Ishikawa (cell line): ENCODE data around the gene HAGH.

Experiments used
- CEBPB ChIP-seq: IDR thresholded peaks from 2 replicates; pipeline ENCODE4 v1.6.1; 2012
- CREB1 ChIP-seq: IDR thresholded peaks from 2 replicates; pipeline ENCODE4 v1.6.1; 2012; ENCODE audit warnings: low read depth
- EGR1 ChIP-seq: IDR thresholded peaks from 2 replicates; pipeline ENCODE4 v1.6.1; 2012
- EP300 ChIP-seq: IDR thresholded peaks from 2 replicates; pipeline ENCODE4 v1.6.1; 2012; ENCODE audit warnings: borderline replicate concordance
- FOXM1 ChIP-seq: IDR thresholded peaks from 2 replicates; pipeline ENCODE4 v1.6.1; 2012; ENCODE audit warnings: low read depth, borderline replicate concordance
- NFIC ChIP-seq: IDR thresholded peaks from 2 replicates; pipeline ENCODE4 v1.6.1; 2012
- RAD21 ChIP-seq: IDR thresholded peaks from 2 replicates; pipeline ENCODE4 v1.6.1; 2012; ENCODE audit warnings: low read depth
- TAF1 ChIP-seq: IDR thresholded peaks from 2 replicates; pipeline ENCODE4 v1.6.1; 2012; ENCODE audit warnings: low read depth, mild to moderate bottlenecking
- TCF12 ChIP-seq: IDR thresholded peaks from 2 replicates; pipeline ENCODE4 v1.6.1; 2012; ENCODE audit warnings: low read depth
- TEAD4 ChIP-seq: IDR thresholded peaks from 2 replicates; pipeline ENCODE4 v1.6.1; 2012
- YY1 ChIP-seq: IDR thresholded peaks from 2 replicates; pipeline ENCODE4 v1.6.1; 2012; ENCODE audit warnings: low read depth
- ZBTB7A ChIP-seq: IDR thresholded peaks from 2 replicates; pipeline ENCODE4 v1.6.1; 2012; ENCODE audit warnings: low read depth
- TF ChIP-seq, protein P1 (sequence below): IDR thresholded peaks from 2 replicates; pipeline ENCODE4 v1.6.1; 2012
- TF ChIP-seq, protein P2 (sequence below): IDR thresholded peaks from 2 replicates; pipeline ENCODE4 v1.6.1; 2012
- TF ChIP-seq, protein P3 (sequence below): IDR thresholded peaks from 2 replicates; pipeline ENCODE4 v1.6.1; 2012; ENCODE audit warnings: low read depth, mild to moderate bottlenecking

HAGH gene

DNA sequence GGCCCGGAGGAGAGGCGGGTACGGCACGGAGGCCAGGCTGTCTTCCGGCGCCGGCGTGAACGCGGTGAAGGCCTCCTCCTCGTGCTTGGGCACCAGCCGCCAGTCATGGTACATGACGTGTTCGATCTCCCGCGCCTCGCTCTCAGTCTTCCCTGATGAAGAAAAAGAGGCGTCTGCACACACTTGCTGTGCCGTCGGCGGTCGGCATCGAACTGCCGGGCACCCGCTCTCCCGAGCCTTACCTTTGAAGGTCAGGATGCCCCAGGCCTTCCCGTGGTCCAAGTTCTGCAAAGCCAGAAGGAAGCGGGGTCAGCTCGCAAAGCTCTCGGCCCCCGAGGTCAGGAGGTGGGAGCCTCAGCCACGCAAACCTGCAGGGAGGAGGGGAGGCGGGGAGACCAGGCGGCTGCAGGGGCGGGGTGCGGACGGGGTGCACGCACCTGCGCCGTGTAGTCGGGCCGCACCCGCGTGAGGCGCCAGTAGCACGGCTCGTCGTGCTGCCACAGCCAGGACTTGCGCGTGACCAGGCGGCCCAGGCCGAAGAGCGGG is 54.2 kb downstream of the HAGH start, which contains the start of gene EME2:
TSS of gene EME2 (plus strand) at position 449 of the 546 bp plus-strand sequence. CDS start 418 bp downstream, outside the sequence.
- TF ChIP-seq CREB1, result no peak
- TF ChIP-seq TCF12, result no peak
- no peak for TF ChIP-seq EGR1
- no peak for TF ChIP-seq NFIC
- TF ChIP-seq CEBPB, result no peak
- TF ChIP-seq FOXM1, result no peak
- TF ChIP-seq, protein P1, sequence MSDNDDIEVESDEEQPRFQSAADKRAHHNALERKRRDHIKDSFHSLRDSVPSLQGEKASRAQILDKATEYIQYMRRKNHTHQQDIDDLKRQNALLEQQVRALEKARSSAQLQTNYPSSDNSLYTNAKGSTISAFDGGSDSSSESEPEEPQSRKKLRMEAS, result no peak
- no peak for TF ChIP-seq TEAD4
- no peak for TF ChIP-seq ZBTB7A
- TF ChIP-seq, protein P2, sequence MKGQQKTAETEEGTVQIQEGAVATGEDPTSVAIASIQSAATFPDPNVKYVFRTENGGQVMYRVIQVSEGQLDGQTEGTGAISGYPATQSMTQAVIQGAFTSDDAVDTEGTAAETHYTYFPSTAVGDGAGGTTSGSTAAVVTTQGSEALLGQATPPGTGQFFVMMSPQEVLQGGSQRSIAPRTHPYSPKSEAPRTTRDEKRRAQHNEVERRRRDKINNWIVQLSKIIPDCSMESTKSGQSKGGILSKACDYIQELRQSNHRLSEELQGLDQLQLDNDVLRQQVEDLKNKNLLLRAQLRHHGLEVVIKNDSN, result no peak
- TF ChIP-seq EP300, result no peak

DNA sequence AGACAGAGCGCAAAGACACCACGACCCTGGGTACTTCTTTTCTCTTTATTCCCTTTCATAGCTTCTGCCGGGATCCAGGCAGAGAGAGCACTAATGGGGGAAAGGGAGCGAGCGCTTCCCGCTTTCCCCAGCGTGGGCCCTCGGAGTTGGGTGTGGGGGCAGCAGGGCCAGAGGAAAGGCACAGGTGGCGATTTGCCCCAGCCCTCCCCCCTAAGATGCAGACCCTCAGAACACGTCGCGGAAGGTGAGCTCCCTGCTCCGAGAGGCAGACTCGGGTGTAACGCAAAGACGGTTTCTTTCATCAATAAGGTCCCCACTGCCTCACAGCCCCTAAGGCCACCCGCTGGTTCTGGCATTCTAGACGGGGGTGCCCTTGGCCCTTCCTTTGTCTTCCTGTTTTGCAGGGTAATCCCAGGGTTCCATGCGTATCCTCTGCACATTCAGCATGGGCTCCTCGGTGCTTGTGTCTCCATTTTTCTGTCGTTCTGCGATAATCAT is 54.7 kb downstream of the HAGH start:
- TF ChIP-seq CEBPB (no peak), YY1 (0 out of 2 replicates have a peak, but pooled peaks have one; percentile 24)

DNA sequence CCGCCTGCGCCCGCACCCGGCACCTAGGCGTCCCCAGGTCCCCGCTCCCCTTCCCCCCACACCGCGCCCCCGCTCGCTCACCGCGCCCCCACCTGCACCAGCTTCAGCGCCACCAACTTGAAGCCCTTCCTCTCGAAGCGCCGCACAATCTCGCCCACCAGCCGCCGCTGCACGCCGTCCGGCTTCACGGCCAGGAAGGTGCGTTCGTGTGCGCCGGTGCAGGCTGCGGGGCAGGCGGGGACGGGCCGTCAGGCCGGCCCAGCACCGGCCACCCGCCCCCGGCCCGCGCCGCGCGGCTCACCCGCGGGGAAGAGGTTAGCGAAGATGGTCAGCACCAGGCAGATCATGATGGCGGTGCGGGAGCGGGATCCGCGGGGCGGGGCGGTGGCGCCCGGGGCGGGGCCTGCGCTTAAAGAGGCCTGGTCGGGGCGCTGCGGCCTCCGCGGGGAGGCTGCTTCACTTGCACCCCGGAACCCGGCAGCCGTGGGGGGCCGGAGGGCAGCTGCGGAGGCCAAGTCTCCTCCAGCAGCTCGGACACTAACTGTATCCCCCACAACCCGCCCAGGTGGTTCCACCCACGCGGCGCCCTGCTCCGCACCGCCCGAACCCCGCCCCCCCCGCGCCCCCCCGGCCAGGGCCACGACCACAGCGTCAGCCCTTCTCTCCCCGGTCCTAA is 55.3 kb downstream of the HAGH start, which contains the start of gene NME3:
TSS of gene NME3 (minus strand) at position 356 of the 676 bp plus-strand sequence. CDS start at position 347, 9 bp downstream.
- peak; percentile 78 for TF ChIP-seq YY1
- TF ChIP-seq TAF1, result no peak
- no peak for TF ChIP-seq FOXM1
- TF ChIP-seq EGR1, result peak; percentile 75
- TF ChIP-seq TEAD4, result no peak

DNA sequence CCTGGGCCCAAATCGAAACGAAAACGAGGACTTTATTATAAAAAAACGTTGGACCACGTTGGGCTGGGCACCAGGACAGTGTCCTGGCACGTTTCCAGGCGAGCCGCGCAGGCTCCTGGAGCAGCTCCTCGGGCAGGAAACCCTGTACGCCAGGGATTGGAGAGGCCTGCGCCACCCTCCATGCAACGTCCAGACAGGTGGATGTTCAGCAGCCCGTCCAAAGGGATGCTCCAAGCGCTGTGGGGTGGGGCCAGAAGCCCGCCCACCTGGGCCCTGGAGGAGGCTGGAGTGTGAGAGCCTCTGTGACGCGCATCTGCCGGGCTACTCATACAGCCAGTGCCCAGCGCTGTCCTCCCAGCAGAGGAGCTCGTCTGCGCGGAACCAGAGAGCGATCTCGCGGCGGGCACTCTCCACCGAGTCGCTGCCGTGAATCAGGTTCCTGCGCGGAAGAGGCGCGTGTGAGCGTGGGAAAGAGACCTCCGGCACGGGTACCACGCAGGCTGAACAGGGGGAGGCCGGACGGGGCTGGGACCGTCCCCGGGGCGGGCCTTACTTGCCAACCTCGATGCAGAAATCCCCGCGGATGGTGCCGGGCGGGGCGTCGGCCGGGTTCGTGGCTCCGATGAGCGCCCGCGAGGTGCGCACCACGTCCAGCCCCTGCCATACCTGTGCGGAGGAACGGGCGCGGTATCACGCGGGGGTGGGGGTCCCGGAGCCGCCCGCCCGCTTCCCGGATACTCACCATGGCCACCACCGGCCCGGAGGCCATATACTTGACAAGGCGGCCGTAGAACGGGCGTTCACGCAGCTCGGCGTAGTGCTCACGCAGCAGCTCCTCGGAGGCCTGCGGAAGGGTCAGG is 56.1 kb downstream of the HAGH start:
- TF ChIP-seq EGR1, result no peak
- TF ChIP-seq YY1, result no peak
- no peak for TF ChIP-seq TAF1
- TF ChIP-seq EP300, result no peak
- no peak for TF ChIP-seq ZBTB7A
- no peak for TF ChIP-seq TCF12
- peak; percentile 58 for TF ChIP-seq NFIC

DNA sequence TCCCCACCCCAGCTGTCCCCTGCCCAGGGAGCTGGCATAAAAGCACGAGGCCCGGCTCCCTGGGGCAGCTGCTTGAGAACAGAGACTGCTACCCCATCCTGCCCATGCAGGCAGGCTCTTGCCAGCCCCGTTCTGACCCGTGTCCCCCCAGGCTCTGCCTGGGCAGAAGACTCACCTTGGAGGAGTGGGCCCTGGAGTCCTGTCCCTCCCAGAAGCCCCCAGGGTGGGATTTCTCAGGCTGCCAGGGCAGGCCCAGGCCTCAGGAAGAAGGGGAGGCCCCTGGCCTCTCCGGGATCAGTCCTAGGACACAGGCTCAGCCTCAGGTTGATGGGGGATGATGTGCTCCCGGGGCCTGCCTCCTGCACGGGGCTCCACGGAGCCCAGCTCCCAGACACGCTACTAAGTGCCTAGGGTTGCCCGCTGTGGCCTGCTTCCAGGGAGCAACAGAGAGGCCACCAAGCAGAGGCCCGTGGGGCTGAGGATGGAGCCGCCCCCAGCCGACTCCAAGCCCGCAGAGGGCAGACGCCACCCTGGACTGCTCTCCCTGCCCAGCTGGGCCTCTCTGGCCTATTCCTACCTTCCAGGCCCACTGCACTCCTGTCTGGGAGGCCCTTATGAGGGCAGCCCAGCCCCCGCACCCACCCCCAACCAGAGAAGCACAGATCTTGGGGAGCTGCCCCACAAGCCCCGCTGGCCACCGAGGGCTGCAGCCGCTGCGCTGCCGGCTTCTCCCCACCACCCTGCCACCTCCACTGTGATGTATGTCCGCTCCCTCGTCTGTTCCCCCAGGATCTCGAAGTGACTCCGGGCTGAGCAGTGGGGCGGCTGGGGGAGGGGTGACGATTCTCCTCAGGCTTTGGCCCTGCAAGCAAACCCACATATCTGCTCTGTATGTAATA is 57.0 kb downstream of the HAGH start:
- TF ChIP-seq TEAD4, result no peak
- TF ChIP-seq EP300, result no peak
- TF ChIP-seq EGR1, result no peak
- TF ChIP-seq RAD21, result no peak
- TF ChIP-seq TCF12, result no peak
- no peak for TF ChIP-seq YY1
- TF ChIP-seq NFIC, result no peak
- TF ChIP-seq CEBPB, result no peak
- TF ChIP-seq, protein P3, sequence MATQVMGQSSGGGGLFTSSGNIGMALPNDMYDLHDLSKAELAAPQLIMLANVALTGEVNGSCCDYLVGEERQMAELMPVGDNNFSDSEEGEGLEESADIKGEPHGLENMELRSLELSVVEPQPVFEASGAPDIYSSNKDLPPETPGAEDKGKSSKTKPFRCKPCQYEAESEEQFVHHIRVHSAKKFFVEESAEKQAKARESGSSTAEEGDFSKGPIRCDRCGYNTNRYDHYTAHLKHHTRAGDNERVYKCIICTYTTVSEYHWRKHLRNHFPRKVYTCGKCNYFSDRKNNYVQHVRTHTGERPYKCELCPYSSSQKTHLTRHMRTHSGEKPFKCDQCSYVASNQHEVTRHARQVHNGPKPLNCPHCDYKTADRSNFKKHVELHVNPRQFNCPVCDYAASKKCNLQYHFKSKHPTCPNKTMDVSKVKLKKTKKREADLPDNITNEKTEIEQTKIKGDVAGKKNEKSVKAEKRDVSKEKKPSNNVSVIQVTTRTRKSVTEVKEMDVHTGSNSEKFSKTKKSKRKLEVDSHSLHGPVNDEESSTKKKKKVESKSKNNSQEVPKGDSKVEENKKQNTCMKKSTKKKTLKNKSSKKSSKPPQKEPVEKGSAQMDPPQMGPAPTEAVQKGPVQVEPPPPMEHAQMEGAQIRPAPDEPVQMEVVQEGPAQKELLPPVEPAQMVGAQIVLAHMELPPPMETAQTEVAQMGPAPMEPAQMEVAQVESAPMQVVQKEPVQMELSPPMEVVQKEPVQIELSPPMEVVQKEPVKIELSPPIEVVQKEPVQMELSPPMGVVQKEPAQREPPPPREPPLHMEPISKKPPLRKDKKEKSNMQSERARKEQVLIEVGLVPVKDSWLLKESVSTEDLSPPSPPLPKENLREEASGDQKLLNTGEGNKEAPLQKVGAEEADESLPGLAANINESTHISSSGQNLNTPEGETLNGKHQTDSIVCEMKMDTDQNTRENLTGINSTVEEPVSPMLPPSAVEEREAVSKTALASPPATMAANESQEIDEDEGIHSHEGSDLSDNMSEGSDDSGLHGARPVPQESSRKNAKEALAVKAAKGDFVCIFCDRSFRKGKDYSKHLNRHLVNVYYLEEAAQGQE, result no peak
- no peak for TF ChIP-seq FOXM1
- no peak for TF ChIP-seq ZBTB7A
- TF ChIP-seq, protein P1, result no peak
- TF ChIP-seq TAF1, result no peak

DNA sequence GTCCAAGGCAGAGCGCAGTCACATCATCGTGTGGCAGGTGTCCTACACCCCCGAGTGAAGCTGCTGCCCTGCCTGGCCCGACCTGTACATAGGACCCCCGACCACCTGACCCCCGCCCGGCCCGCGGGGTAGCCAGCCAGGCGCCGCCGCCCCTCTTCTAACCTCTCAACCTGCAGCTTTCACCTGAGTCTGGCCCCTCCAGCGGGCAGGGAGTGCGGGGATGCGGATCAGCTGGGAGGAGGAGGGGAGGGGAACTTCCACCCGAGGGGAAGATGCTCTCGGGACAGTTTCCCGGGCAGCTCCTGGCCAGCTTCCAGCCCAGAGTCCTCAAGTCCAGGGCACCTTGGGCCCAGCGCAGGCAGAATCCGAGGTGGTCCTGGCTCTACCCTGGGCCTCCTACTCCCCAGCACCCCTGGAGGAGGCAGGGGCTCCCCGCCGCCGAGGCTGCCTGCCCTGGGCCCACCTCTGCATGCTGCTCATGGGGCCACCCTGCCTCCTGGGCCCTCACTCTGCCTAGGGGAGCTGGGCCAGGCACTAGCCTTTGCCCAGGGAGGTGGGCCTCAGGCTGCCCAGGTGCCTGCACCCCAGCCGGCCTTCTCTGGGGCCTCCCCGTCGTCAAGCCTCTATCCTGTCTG is 57.7 kb downstream of the HAGH start:
- TF ChIP-seq, protein P1, result no peak
- TF ChIP-seq CEBPB (no peak), CREB1 (no peak), NFIC (no peak), ZBTB7A (no peak), FOXM1 (no peak), EGR1 (no peak), YY1 (no peak), TAF1 (no peak)
- TF ChIP-seq, protein P2, result no peak
